ENCODE data around the gene NFE2. TPM values are rescaled to one million over a fixed set of nuclear protein-coding genes. Genes with fewer than 3 reads are reported as not detected.

The NFE2 gene
- total RNA-seq, 2 donors from 2014 or later = 0.30 TPM; not detected in 1

- TF ChIP-seq CTCF (IDR thresholded peaks at IDR 0.05) = no peak
- H3K9me3 ChIP-seq = no peaks in the 10 kb centered on the region
- H3K36me3 ChIP-seq = no peaks in the 10 kb centered on the region
- no peak overlapping the region for H3K4me3 ChIP-seq
- no peak overlapping the region for H3K9ac ChIP-seq (ENCODE audit: low read depth in 2 of 2, low read length in 2 of 2)
- no peaks in the 10 kb centered on the region for H3K27me3 ChIP-seq
- intact Hi-C loops (cut with DNase I) = loop anchor here (5.0 kb wide), 2 partner anchors 32 to 67 kb away; partner anchors contain the start of genes COPZ1 and GPR84
- H3K4me1 ChIP-seq = no peaks in the 10 kb centered on the region
- DNase-seq = no peak
- no peak overlapping the region for H3K27ac ChIP-seq
These were observed 5.8 kb downstream of the NFE2 start for GRCh38 chr12:54294953-54295566.

GRCh38 chr12:54294152-54294952 lies 6.5 kb downstream of the NFE2 start:
- H3K27me3 ChIP-seq = no peaks in the 10 kb centered on the region
- peak; percentile 75 for TF ChIP-seq CTCF (IDR thresholded peaks at IDR 0.05)
- no peak overlapping the region for H3K9ac ChIP-seq (ENCODE audit: low read depth in 2 of 2, low read length in 2 of 2)
- DNase-seq = peak; percentile 85
- H3K4me1 ChIP-seq = no peaks in the 10 kb centered on the region
- H3K27ac ChIP-seq = no peak overlapping the region
- no peaks in the 10 kb centered on the region for H3K36me3 ChIP-seq
- intact Hi-C loops (cut with DNase I) = loop anchor here (5.0 kb wide), 2 partner anchors 33 to 68 kb away; partner anchors contain the start of genes COPZ1 and GPR84
- no peak overlapping the region for H3K4me3 ChIP-seq
- no peaks in the 10 kb centered on the region for H3K9me3 ChIP-seq

- H3K9ac ChIP-seq (ENCODE audit: low read depth in 2 of 2, low read length in 2 of 2) = no peak overlapping the region
- intact Hi-C loops (cut with DNase I) = loop anchor here (5.0 kb wide), 2 partner anchors 34 to 69 kb away; partner anchors contain the start of genes COPZ1 and GPR84
- no peak for TF ChIP-seq CTCF (IDR thresholded peaks at IDR 0.05)
- no peaks in the 10 kb centered on the region for H3K36me3 ChIP-seq
- no peak for DNase-seq
- H3K9me3 ChIP-seq = no peaks in the 10 kb centered on the region
- no peaks in the 10 kb centered on the region for H3K27me3 ChIP-seq
- no peak overlapping the region for H3K4me3 ChIP-seq
- no peak overlapping the region for H3K27ac ChIP-seq
- H3K4me1 ChIP-seq = no peaks in the 10 kb centered on the region
These were observed 7.9 kb downstream of the NFE2 start for GRCh38 chr12:54292931-54293241.

GRCh38 chr12:54292083-54292930 lies 8.5 kb downstream of the NFE2 start:
- no peak overlapping the region for H3K9ac ChIP-seq (ENCODE audit: low read depth in 2 of 2, low read length in 2 of 2)
- H3K27ac ChIP-seq = no peak overlapping the region
- no peaks in the 10 kb centered on the region for H3K27me3 ChIP-seq
- no peak overlapping the region for H3K4me3 ChIP-seq
- DNase-seq = no peak
- intact Hi-C loops (cut with DNase I) = loop anchor here (5.0 kb wide), 2 partner anchors 35 to 70 kb away; partner anchors contain the start of genes COPZ1 and GPR84
- no peaks in the 10 kb centered on the region for H3K9me3 ChIP-seq
- no peak for TF ChIP-seq CTCF (IDR thresholded peaks at IDR 0.05)
- no peaks in the 10 kb centered on the region for H3K36me3 ChIP-seq
- no peaks in the 10 kb centered on the region for H3K4me1 ChIP-seq
